ENCODE data around the gene CIAPIN1.
A peak's percentile ranks its signal among the peaks of the same experiment; 100 is the strongest.

CIAPIN1 gene

DNA sequence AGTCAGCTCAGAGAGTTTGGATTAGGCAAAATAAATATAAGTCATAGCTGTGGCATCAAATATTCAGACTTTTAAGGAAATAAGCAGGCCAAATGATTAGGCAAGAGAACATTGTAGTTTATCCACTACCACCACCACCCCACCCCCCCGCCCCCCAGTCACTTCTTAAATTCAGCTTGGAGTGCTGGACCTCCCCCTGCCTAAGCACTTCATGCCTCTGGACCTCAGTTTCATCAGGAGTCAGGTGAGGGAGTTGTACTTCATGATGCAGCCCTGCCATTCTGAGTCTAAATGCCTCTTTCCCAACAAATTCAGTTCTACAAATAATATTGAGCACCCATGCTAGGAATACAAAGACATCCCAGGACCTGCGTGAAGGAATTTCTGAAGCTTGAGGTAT lies 17.3 kb upstream of the CIAPIN1 start:
- Histone ChIP-seq H3K79me2 (ENCODE audit: insufficient read depth, low read length) (peaks cover 30% of the 10 kb centered on the region), H3K4me1 (ENCODE audit: insufficient read depth, low read length) (peaks cover 23% of the 10 kb centered on the region), H2AFZ (ENCODE audit: low read depth, low read length) (no peak overlapping the region), H3K27ac (ENCODE audit: low read length) (no peak overlapping the region), H3K4me2 (ENCODE audit: insufficient read depth, low read length) (peak overlapping the region; percentile 98), H3K27me3 (ENCODE audit: insufficient read depth, low read length, poor library complexity) (no peaks in the 10 kb centered on the region), H3K36me3 (ENCODE audit: insufficient read depth, low read length) (peaks cover 74% of the 10 kb centered on the region), H4K20me1 (ENCODE audit: insufficient read depth, low read length) (peaks cover 3% of the 10 kb centered on the region; the same call in 1 of the 2 replicates), H3K9me3 (ENCODE audit: insufficient read depth, low read length, severe bottlenecking) (no peaks in the 10 kb centered on the region), H3K9ac (ENCODE audit: low read depth, low read length) (no peak overlapping the region), H3K4me3 (ENCODE audit: low read depth in 1 of 2, low read length in 2 of 2) (no peak overlapping the region)
- no peak for DNase-seq
- TF ChIP-seq, protein P1, sequence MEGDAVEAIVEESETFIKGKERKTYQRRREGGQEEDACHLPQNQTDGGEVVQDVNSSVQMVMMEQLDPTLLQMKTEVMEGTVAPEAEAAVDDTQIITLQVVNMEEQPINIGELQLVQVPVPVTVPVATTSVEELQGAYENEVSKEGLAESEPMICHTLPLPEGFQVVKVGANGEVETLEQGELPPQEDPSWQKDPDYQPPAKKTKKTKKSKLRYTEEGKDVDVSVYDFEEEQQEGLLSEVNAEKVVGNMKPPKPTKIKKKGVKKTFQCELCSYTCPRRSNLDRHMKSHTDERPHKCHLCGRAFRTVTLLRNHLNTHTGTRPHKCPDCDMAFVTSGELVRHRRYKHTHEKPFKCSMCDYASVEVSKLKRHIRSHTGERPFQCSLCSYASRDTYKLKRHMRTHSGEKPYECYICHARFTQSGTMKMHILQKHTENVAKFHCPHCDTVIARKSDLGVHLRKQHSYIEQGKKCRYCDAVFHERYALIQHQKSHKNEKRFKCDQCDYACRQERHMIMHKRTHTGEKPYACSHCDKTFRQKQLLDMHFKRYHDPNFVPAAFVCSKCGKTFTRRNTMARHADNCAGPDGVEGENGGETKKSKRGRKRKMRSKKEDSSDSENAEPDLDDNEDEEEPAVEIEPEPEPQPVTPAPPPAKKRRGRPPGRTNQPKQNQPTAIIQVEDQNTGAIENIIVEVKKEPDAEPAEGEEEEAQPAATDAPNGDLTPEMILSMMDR (IDR thresholded peaks at IDR 0.05; ENCODE audit: borderline replicate concordance, extremely low read depth, low read length, poor library complexity, severe bottlenecking) = no peak
- no peak for TF ChIP-seq EZH2 (IDR thresholded peaks at IDR 0.05; ENCODE audit: borderline replicate concordance, low read depth, low read length, severe bottlenecking)
- ATAC-seq (ENCODE audit: insufficient read depth, low read depth) = no peak

DNA sequence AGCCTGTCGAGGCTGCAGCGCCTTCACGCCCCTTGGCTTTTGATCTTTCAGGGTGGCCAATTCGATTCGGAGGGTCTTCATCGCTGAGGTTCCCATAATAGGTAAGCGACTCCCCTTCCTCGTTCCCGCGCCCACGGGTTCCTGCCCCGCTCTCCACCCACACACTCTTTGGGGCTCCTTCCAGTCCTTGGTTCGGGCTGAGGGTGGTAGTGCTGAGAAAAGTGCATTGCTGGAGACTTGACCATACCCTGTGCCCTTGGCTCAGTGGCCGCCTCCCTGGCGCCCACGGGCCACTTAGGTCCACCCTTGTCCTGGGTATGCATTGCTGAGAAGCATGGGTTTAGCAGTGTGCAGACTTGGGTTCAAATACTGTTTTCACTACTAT lies 15.8 kb upstream of the CIAPIN1 start:
- peaks cover 30% of the 10 kb centered on the region for H3K79me2 ChIP-seq (ENCODE audit: insufficient read depth, low read length)
- peak overlapping the region; percentile 83 to 88 for H3K4me3 ChIP-seq (ENCODE audit: low read depth in 1 of 2, low read length in 2 of 2)
- peaks cover 73% of the 10 kb centered on the region for H3K36me3 ChIP-seq (ENCODE audit: insufficient read depth, low read length)
- no peak; the same call in 2 of the 3 replicates for ATAC-seq (ENCODE audit: insufficient read depth, low read depth)
- no peaks in the 10 kb centered on the region for H3K27me3 ChIP-seq (ENCODE audit: insufficient read depth, low read length, poor library complexity)
- no peaks in the 10 kb centered on the region; the same call in 1 of the 2 replicates for H4K20me1 ChIP-seq (ENCODE audit: insufficient read depth, low read length)
- H2AFZ ChIP-seq (ENCODE audit: low read depth, low read length) = peak overlapping the region; percentile 71; the same call in 1 of the 2 replicates
- H3K4me2 ChIP-seq (ENCODE audit: insufficient read depth, low read length) = peak overlapping the region; percentile 98
- peak overlapping the region; percentile 78 for H3K27ac ChIP-seq (ENCODE audit: low read length)
- TF ChIP-seq, protein P1 (IDR thresholded peaks at IDR 0.05; ENCODE audit: borderline replicate concordance, extremely low read depth, low read length, poor library complexity, severe bottlenecking) = peak; percentile 8
- no peak for TF ChIP-seq EZH2 (IDR thresholded peaks at IDR 0.05; ENCODE audit: borderline replicate concordance, low read depth, low read length, severe bottlenecking)
- peak overlapping the region; percentile 82 for H3K9ac ChIP-seq (ENCODE audit: low read depth, low read length)
- peaks cover 23% of the 10 kb centered on the region for H3K4me1 ChIP-seq (ENCODE audit: insufficient read depth, low read length)
- no peaks in the 10 kb centered on the region for H3K9me3 ChIP-seq (ENCODE audit: insufficient read depth, low read length, severe bottlenecking)
- peak; percentile 24 for DNase-seq

DNA sequence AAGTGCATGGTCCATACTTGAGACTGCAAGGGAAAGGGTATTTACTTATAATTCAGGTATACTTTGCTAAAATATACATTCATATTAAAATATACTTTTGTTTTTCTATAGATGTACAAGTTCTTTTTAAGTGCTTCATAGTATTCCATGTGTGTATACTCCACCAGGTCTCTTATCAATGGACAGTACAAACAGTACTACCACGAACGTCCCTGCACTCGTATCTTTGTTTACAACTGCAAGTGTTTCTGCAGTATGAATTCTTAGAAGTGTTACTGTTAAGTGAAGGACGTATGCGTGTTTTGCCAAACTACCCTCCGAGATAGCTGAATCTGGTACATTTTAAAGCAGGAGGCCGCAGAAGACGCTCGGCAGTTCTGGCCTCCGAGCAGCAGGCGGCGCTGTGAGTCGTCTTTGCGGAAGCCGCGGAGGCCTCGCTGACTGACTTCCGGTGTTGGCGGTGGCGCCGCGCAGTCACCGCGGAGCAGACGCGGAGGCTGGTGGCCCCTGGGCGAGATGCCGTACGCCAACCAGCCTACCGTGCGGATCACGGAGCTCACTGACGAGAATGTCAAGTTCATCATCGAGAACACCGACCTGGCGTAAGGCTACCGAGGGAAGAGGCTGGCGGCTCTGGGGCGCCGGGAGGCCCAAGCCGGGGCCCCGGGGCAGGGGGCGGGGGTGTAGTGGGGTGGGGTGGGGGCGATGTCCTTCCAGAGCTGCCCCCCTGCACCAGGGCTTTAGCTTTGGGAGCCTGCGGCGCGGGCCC lies 15.2 kb upstream of the CIAPIN1 start, which contains the start of gene POLR2C:
Gene POLR2C (plus strand): TSS at position 471 of the 769 bp plus-strand sequence. CDS start 46 bp downstream, at position 517.
- Histone ChIP-seq H3K4me3 (ENCODE audit: low read depth in 1 of 2, low read length in 2 of 2) (peak within 1 kb of the TSS; percentile 83 to 88), H3K9me3 (ENCODE audit: insufficient read depth, low read length, severe bottlenecking) (no peaks in the 10 kb centered on the region), H3K4me1 (ENCODE audit: insufficient read depth, low read length) (peaks cover 23% of the 10 kb centered on the region), H3K36me3 (ENCODE audit: insufficient read depth, low read length) (peaks cover 73% of the 10 kb centered on the region), H2AFZ (ENCODE audit: low read depth, low read length) (peak within 1 kb of the TSS; percentile 71), H3K27ac (ENCODE audit: low read length) (peak within 1 kb of the TSS; percentile 78), H3K79me2 (ENCODE audit: insufficient read depth, low read length) (peaks cover 30% of the 10 kb centered on the region), H4K20me1 (ENCODE audit: insufficient read depth, low read length) (no peaks in the 10 kb centered on the region; the same call in 1 of the 2 replicates), H3K4me2 (ENCODE audit: insufficient read depth, low read length) (peak within 1 kb of the TSS; percentile 98), H3K9ac (ENCODE audit: low read depth, low read length) (peak within 1 kb of the TSS; percentile 82), H3K27me3 (ENCODE audit: insufficient read depth, low read length, poor library complexity) (no peaks in the 10 kb centered on the region)
- no peak for TF ChIP-seq EZH2 (IDR thresholded peaks at IDR 0.05; ENCODE audit: borderline replicate concordance, low read depth, low read length, severe bottlenecking)
- TF ChIP-seq, protein P1 (IDR thresholded peaks at IDR 0.05; ENCODE audit: borderline replicate concordance, extremely low read depth, low read length, poor library complexity, severe bottlenecking) = peak; percentile 99
- DNase-seq = peak; percentile 91
- peak; percentile 94 for ATAC-seq (ENCODE audit: insufficient read depth, low read depth)
